Activated CD8-positive, alpha-beta memory T cell treated with anti-CD3 and anti-CD28 coated beads, Interleukin-2, amount 50 U/mL, for 4 hours (primary cell): ENCODE measurements around the gene CNDP1.

ENCODE experiments used
- DNase-seq: peaks from one replicate; pipeline ENCODE4 v3.0.0-alpha.2; 2020

Gene CNDP1

DNA sequence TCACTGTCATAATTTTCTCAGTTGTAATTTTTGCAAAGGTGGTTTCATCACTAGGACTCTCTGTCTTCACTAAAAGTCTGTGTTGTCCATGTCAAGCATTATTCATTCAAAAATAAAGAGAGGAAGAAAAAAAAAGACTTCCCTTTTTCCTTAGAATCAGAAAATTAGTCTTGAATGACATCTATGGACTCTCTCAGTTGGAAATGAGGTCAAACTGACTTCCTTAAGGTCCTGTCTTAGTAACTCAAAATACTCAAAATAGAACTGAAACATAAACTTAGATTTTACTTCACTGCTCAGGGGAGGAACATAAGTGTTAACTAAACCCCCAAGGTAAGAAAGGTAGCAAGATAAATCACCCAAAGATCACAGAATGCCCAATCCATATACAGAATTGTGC, 61.1 kb downstream of the CNDP1 start:
- DNase-seq: no peak

DNA sequence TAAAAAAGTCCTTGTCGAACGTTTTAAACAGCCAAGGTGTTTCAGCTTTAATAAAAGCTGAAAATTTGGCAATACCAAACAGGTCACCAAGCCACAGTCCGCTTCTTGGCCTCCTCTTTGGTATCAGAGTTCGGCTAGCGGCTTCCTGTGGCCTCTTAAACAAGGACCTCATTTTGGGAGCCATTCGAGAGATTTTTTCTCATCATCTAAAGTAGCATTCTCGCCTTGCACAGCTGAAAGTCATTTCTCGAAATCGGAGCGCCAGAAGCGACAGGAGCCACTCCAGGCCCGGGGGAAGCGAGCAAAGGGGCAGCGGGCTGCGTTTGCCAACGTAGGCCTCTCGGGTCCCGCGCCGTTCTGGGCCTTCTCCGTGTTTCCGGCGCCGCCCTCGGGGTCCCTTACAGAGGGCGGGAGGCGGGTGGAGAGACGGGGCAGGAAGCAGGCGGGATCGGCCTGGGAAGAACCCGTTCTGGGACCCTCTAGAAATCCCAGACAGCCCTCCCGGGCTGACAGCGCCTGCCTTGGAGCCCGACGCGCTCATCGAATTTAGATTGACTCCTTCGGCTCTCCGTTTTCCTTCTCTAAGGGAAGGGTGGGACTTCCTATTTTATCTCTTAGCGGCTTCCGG, 62.8 kb downstream of the CNDP1 start:
- peak; percentile 68 for DNase-seq

DNA sequence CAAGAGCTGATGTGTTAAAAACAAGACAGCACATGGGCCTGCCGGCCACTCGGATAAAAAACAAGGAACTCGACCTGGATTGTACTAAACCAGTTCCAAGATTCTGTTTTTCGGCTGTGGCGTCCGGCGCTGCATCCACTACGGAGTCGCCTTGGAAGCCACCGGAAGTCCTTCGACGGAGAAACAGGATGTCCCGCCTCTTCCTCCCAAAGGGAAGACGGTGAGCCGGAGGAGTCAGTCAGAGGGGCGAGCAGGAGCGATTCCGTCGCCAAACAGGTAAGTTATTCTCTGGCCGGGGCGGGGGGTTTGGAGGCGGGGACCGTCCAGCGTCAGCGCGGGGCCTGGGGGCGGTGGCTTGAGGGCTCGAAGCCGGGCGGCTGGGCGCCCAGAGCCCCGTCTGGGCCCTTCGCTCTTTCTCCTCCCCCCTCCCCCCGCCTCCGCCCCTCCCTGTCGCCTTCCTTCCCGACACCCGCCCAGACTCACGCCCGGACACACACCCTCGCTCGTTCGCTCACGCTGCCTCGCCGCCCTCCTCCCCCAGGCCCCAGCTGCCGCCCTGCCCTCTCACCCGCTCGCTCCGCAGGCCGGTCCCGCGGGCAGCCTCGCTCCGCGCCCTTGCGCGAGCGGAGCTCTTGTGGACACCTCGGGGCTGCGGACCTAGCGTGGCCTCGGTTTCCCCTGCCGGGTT, 63.5 kb downstream of the CNDP1 start, which contains the start of gene ZNF407:
Gene ZNF407, plus strand, starts transcription at position 209 of the 688 bp plus-strand sequence. CDS start 33,150 bp downstream, outside the sequence.
- DNase-seq: peak; percentile 81

GRCh38 chr18:74598350-74599001, 64.2 kb downstream of the CNDP1 start:
- peak; percentile 66 for DNase-seq

GRCh38 chr18:74604361-74604760, 70.1 kb downstream of the CNDP1 start:
- DNase-seq: no peak

- no peak for DNase-seq
Measured at GRCh38 chr18:74604774-74605173, 70.5 kb downstream of the CNDP1 start.

- no peak for DNase-seq
Measured at GRCh38 chr18:74608681-74609080, 74.4 kb downstream of the CNDP1 start.

DNA sequence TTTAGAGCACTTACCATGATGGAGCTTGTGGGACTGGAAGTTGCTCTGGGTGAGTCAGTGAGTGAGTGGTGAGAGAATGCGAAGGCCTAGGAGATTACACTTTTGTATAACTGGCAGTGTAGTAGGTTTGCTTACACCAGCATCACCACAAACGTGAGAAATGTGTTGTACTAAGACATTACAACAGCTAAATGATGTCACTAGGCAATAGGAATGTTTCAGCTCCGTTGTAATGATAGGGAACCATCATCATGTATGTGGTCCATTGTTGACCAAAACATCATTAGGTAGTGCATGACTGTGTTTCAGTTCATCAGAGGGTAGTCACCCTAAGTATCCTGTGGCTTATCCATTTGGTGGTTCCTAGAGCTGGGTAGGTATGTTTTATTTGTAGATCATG, 75.2 kb downstream of the CNDP1 start:
- DNase-seq: no peak

GRCh38 chr18:74610051-74610615, 75.8 kb downstream of the CNDP1 start:
- DNase-seq: no peak

DNA sequence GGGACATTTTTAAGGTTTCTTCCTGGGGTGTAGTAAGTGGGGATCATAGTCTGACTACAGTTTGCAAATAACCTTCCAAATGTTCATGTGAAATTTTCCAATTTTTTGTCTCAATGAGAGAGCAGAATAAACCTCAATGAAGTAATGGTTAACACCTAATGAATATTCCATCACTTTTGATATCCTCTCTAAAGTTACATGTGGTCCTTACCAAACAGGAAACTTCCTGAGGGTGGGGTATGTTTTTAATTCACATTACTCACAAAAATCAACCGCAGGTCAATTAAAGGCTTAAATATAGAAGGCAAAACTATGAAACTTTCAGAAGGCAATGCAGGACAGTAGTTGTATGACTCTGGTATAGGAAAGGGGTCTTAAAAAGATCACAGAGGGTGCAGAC, 76.6 kb downstream of the CNDP1 start:
- no peak for DNase-seq

GRCh38 chr18:74611765-74612164, 77.5 kb downstream of the CNDP1 start:
- no peak for DNase-seq

- no peak for DNase-seq
Measured at GRCh38 chr18:74613381-74613780, 79.1 kb downstream of the CNDP1 start.

- DNase-seq: no peak
Measured at GRCh38 chr18:74616494-74616893, 82.2 kb downstream of the CNDP1 start.

DNA sequence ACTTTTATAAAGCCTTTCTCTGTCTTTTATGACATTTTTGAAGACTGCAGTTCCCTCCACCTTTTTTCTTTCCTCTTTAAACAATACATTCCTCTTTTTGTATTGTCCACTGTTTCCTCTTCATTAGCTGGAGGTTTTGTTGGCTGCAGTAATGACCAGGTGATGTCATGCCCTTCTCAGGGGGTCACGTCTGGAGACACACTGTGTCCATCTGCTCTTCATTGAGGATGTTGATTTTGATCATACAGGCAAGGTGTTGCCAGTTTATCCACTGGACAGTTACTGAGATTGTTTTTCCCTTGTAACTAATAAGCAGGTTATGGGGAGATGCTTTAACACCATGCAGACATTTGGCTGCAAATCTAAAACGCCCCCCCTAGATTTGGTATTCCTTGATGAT, 83.2 kb downstream of the CNDP1 start:
- no peak for DNase-seq

DNA sequence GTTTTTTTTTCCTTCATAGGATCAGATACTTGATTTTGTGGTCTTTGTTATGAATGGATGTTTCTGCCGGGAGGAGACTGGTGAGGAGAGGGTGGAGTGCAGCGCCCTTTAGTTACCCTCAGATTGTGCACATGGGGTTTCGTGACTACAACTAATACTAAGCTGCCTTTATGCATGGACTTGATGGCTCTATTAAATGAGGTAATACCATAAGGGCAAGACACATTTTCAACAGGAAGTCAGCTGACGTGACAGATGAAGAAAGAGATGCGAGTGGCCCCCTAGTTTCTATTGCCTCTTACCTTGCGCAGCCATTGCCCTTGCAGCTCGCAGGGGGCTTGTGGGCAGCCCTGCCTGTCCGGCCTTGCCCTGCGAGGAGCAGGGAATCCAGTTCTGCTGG, 87.8 kb downstream of the CNDP1 start:
- DNase-seq: no peak

DNA sequence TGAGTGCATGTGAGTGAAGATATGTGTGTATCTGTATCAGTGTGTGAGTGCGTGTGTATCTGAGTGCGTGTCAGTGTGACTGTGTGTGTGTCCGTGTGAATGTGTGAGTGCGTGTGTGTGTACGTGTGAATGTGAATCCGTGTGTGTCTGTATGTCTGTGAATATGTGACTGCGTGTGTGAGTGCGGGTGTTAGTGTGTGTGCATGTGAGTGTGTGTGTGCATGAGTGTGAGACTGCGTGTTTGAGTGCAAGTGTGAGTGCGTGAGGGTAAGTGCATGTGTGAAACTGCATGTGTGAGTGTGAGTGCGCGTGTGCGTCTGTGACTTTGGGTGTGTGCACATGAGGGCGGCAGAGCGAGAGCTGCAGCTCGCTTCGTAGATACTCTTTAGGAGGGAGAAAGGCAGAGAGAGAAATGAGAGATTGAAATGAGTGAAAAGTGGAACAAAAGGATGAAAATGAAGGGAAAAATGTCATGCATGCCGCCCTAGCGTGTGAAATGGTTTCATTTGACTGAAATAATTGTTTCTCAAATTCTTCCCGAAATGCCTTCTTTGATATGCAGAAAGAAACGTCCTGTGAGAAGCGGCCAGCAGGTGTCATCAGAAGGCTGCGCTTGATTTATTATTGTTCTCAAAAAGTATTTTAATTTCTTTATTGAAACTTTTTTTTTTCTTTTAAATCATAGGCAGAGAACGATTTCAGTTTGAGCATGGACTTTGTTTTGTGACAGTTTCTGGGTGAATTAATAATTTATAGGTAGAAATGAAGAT, 88.9 kb downstream of the CNDP1 start:
- peak; percentile 29 for DNase-seq

GRCh38 chr18:74624466-74624865, 90.2 kb downstream of the CNDP1 start:
- DNase-seq: no peak

DNA sequence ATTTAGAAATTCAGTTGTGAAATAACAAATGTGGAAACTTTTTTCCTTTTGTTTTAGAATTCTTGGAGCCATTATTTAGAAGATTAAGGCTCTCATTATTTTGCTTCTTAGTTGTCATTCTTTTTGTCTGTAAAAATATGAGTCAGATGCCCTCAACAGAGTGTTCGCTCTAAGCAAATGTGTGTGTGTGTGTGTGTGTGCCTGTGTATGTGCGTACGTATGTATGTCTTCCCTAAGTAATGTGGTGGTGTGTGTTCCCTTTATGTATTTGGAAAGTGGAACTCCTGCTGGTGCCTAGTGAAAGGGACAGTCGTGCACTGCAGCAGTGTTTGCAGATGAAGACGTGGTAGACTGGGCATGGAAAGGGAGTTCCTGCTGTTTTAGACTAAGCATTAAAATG, 90.9 kb downstream of the CNDP1 start:
- no peak for DNase-seq

DNA sequence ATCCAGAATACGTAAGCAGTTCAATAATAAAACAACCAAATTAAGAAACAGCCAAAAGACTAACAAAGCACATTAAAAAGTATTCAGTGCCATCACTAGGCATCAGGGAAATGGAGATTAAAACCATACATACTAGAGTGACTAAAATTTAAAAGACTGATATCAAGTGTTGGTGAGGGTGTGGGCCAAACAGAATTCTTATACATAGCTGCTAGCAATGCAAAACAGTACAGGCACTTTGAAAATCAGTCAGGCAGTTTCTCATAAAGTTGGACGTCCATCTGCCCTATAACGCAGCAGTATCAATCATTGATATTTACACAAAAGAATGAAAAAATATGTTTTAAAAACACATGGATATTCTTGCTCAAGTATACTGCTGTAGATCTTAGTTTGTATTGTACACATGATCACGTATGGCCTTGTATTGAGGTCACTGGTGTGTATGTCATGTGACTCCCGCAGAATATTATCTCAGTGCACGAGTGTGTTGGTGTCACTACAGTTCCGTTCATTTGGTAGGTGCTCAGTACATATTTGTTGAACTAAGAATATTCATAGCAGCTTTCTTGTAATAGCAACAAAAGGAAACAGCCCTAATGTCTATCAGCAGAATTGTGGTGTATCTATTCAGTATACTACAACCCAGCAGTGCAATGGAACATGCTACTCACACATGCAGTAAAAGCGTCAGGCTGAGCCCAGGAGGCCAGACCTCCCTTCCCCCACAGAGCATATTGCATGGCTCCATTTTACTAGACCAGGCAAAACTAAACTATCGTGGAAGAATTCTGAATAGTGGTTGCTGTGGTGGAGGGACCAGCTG, 92.0 kb downstream of the CNDP1 start:
- no peak for DNase-seq

- no peak for DNase-seq
Measured at GRCh38 chr18:74630804-74631203, 96.5 kb downstream of the CNDP1 start.

DNA sequence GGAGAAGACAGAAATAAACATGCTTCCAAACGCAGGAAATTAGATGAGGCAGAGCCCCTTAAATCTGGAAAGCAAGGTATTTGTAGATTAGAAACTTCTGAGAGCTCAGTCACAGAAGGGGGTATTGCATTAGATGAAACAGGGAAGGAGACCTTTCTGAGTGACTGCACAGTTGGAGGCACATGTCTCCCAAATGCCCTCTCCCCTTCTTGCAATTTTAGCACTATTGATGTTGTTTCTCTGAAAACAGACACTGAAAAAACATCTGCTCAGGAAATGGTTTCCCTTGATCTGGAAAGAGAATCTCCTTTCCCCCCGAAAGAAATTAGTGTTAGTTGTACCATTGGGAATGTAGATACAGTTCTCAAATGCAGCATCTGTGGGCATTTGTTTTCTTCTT, 96.9 kb downstream of the CNDP1 start:
- DNase-seq: no peak
